ENCODE results near the gene CDKN2AIP. TPM values are rescaled to one million over a fixed set of nuclear protein-coding genes. Genes with fewer than 3 reads are reported as not detected.
"Not testable (repeated sequence)": the region's sequence is repeated elsewhere in the genome, so short reads cannot be mapped to it uniquely, and the experiment has no call there.

Gene CDKN2AIP
- total RNA-seq, 6 experiments from 2014 or later, result 5.6 to 10.6 (median 6.8) TPM

GRCh38 chr4:183455431-183456195, 11.2 kb downstream of the CDKN2AIP start:
- Histone ChIP-seq H3K27ac (no peak overlapping the region), H3K4me3 (no peak overlapping the region), H3K4me1 (no peaks in the 10 kb centered on the region), H3K36me3 (peaks cover 0 to 13% (median 0%) of the 10 kb centered on the region in 4 donors), H3K27me3 (no peaks in the 10 kb centered on the region), H3K9me3 (no peaks in the 10 kb centered on the region)
- ATAC-seq (no peak), DNase-seq (no peak)
- TF ChIP-seq POLR2A (IDR thresholded peaks at IDR 0.05), result no peak
- TF ChIP-seq CTCF (IDR thresholded peaks at IDR 0.05), result no peak
- intact Hi-C loops (cut with DNase I), result no loop called here
- WGBS (ENCODE audit: insufficient coverage, low coverage, low lambda C conversion rate, missing lambda C conversion rate), result 74% methylated on average over 7 of the region's 7 CpGs

GRCh38 chr4:183458005-183458404, 13.6 kb downstream of the CDKN2AIP start:
- intact Hi-C loops (cut with DNase I), result no loop called here
- H3K27ac ChIP-seq, result no peak overlapping the region
- no peaks in the 10 kb centered on the region for H3K4me1 ChIP-seq
- no peaks in the 10 kb centered on the region for H3K9me3 ChIP-seq
- 73% methylated on average over 5 of the region's 5 CpGs for WGBS (ENCODE audit: insufficient coverage, low coverage, low lambda C conversion rate, missing lambda C conversion rate)
- no peaks in the 10 kb centered on the region for H3K36me3 ChIP-seq
- TF ChIP-seq POLR2A (IDR thresholded peaks at IDR 0.05) (no peak), CTCF (IDR thresholded peaks at IDR 0.05) (no peak)
- DNase-seq (no peak), ATAC-seq (no peak)
- no peak overlapping the region for H3K4me3 ChIP-seq
- H3K27me3 ChIP-seq, result no peaks in the 10 kb centered on the region

GRCh38 chr4:183463903-183464619, 19.6 kb downstream of the CDKN2AIP start:
- H3K27me3 ChIP-seq; H3K9me3 ChIP-seq; intact Hi-C loops (cut with DNase I); H3K4me3 ChIP-seq; ATAC-seq; H3K27ac ChIP-seq; H3K36me3 ChIP-seq; DNase-seq: not testable (repeated sequence)
- H3K4me1 ChIP-seq, result peaks cover 0 to 17% (median 4%) of the 10 kb centered on the region in 4 donors
- 52% methylated on average over 4 of the region's 11 CpGs for WGBS (ENCODE audit: insufficient coverage, low coverage, low lambda C conversion rate, missing lambda C conversion rate)

- whole genome bisulfite sequencing (ENCODE audit: insufficient coverage, low coverage, low lambda C conversion rate, missing lambda C conversion rate), result 53% methylated on average over 5 of the region's 5 CpGs
- DNase-seq; H3K36me3 ChIP-seq; H3K9me3 ChIP-seq; intact Hi-C loops (cut with DNase I); H3K27ac ChIP-seq; H3K4me3 ChIP-seq; H3K27me3 ChIP-seq; ATAC-seq: not testable (repeated sequence)
- H3K4me1 ChIP-seq, result peaks cover 0 to 19% (median 7%) of the 10 kb centered on the region in 4 donors
Observed at GRCh38 chr4:183465879-183466278, 21.4 kb downstream of the CDKN2AIP start.

- intact Hi-C loops (cut with DNase I), result no loop called here
- no peak overlapping the region for H3K4me3 ChIP-seq
- DNase-seq (no peak), ATAC-seq (no peak)
- no peaks in the 10 kb centered on the region for H3K27me3 ChIP-seq
- peaks cover 0 to 19% (median 7%) of the 10 kb centered on the region in 4 donors for H3K4me1 ChIP-seq
- TF ChIP-seq CTCF (IDR thresholded peaks at IDR 0.05) (no peak), POLR2A (IDR thresholded peaks at IDR 0.05) (no peak)
- no peaks in the 10 kb centered on the region for H3K9me3 ChIP-seq
- 57% methylated on average over 1 of the region's 3 CpGs for WGBS (ENCODE audit: insufficient coverage, low coverage, low lambda C conversion rate, missing lambda C conversion rate)
- no peaks in the 10 kb centered on the region for H3K36me3 ChIP-seq
- H3K27ac ChIP-seq, result no peak overlapping the region
Observed at GRCh38 chr4:183467246-183467645, 22.8 kb downstream of the CDKN2AIP start.
